Stimulated activated CD8-positive, alpha-beta memory T cell treated with anti-CD3 and anti-CD28 coated beads, Interleukin-4, amount 100 ng/mL, for 48 hours (primary cell): ENCODE data around the gene EPG5.
"Not testable (repeated sequence)": the region's sequence is repeated elsewhere in the genome, so short reads cannot be mapped to it uniquely, and the experiment has no call there.

Experiments used
- DNase-seq: peaks from one replicate; pipeline ENCODE4 v3.0.0-alpha.2; 2020

Gene EPG5

DNA sequence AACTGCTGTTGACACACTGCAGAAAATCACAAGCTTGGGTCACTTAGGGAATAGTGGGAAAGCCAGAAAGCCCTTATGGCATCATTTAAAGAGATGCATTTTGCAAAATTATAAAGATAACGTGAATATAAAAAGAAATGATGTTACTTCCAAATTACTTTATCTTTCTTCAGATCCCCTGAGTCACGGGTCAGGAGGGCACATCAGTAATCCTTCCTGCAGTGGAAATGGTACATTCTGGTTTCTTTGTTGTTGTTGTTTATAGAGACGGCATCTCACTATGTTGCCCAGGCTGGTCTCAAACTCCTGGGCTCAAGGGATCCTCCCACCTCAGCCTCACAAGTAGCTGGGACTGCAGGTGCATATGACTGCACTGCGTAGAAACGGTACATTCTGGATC, 9.8 kb upstream of the EPG5 start:
- no peak for DNase-seq

GRCh38 chr18:45976566-45976965, 9.4 kb upstream of the EPG5 start:
- no peak for DNase-seq

DNA sequence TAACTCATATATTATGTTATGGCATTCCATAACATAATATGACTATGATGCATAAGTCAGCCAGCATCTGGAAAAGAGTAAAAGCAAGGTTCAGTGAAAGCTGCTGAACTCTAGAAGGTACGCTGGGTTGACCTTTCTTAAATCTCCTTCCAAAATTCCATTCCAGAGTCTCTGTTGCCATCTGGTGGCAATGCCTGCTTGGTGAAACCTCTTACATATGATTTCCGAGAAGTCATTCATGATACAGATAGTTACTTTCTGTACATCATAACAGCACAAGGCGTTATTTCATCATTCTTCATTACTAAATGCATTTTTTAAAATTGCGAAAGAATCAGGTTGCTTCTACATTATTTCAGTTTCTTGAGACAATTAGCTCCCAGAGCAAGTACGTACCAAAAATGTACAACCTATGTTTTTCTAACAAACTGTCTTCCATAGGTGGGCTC, 7.0 kb upstream of the EPG5 start:
- DNase-seq = peak; percentile 74

DNA sequence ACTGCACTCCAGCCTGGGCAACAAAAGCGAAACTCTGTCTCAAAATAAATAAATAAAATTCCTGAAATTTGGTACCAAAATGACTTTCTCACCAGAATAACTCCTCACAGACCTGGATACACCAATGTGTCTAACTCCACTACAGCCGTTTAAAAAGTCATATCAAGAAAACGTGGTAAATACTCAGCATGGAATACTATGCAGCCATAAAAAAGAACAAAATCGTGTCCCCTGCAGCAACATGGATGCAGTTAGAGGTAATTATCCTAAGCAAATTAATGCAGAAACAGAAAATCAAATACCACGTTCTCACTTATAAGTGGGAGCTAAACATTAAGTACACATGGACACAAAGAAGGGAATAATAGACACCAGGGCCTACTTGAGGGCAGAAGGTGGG, 2.2 kb downstream of the EPG5 start:
- not testable (repeated sequence) for DNase-seq

DNA sequence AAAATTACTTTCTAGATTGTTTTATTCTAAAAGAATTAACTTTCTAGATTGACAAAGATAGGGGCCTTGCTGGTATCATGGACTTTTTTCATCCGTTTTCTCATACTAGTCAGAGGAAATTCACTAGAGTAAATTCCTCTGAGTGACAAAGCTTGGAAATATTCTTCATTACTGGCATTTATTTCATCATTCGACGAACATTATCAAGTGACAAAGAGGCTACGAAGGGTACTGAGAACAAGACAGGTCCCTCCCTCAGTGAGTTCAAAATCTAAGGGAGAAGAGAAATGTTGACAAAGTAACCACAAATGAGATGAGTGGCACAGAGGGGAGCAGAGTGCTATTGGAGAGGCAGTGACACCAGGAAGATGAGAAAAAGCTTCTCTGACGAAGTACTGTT, 4.3 kb downstream of the EPG5 start:
- no peak for DNase-seq

DNA sequence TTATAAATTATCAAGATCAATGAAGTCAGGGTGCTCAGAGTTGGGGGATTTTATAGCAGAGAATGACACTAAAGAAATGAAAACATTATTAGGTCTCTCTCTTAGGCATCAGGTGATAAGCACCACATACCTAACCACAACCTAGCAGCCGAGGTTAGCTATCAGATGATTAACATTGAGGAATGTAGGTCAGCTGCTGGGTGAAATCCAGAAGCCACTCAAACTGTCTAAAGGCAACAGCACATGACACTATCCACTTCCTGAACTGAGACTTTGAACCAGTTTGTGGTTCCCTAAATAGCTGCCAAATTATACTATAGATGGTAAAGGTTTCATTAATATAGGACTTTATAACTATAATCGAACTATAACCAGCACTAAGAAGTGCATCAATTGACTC, 4.7 kb downstream of the EPG5 start:
- no peak for DNase-seq

DNA sequence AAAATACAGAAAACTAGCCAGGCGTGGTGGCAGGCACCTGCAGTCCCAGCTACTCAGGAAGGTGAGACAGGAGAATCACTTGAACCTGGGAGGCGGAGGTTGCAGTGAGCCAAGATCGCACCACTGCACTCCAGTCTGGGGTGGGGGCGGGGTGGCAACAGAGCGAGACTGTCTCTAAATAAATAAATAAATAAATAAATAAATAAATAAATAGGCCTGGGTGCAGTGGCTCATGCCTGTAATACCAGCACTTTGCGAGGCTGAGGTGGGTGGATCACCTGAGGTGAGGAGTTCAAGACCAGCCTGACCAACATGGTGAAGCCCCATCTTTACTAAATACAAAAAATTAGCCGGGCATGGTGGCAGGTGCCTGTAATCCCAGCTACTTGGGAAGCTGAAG, 7.6 kb downstream of the EPG5 start:
- DNase-seq = not testable (repeated sequence)

DNA sequence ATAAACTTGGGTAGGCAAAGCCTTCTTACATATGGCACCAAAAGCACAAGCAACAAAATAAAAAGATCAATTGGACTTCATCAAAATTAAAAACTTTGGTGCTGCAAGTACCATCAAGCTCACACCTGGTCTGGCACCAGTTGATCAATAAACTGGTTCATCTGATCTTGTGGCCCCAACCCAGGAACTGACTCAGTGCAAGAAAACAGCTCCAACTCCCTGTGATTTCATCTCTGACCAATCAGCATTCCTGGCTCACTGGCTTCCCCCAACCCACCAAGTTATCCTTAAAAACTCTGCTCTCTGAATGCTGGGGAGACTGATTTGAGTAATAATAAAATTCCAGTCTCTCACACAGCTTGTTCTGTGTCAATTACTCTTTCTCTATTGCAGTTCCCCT, 8.4 kb downstream of the EPG5 start:
- no peak for DNase-seq

DNA sequence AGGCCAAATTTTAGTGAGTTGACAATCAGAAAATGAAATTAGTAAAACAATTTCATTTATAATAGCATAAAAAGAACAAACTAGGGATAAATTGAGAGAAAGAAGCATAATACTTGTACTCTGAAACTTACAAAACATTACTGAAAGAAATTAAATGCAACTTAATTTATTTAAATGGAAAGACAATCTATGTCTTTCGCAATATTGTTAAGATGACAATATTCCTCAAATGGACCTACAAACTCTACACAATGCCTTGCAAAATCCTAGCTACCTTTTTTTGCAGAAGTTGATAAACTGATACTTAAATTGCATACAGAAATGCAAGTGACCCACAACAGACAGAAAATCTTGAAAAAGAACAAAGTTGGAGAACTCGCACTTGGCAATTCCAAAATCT, 9.1 kb downstream of the EPG5 start:
- no peak for DNase-seq

DNA sequence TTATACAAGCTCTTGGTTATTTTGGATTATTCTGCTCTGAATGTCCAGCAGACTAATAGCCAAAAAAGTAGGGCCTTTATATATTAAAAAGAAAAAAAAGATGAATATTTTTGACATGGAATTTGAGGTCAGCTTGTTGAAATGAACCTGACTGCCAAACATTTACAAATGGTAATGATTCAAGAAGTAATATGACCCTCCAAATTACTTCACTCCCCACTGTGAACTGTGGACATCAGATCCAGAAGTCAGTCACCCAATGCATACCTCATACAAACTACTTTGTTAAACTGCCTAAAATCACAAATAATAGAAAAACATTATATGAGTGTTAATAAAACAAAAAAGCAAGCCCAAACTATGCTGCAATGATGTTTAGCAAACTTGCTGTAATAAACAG, 10.0 kb downstream of the EPG5 start:
- no peak for DNase-seq

- no peak for DNase-seq
Observed at GRCh38 chr18:45954070-45954934, 12.8 kb downstream of the EPG5 start.

- DNase-seq = no peak
Observed at GRCh38 chr18:45951016-45951714, 16.0 kb downstream of the EPG5 start.

DNA sequence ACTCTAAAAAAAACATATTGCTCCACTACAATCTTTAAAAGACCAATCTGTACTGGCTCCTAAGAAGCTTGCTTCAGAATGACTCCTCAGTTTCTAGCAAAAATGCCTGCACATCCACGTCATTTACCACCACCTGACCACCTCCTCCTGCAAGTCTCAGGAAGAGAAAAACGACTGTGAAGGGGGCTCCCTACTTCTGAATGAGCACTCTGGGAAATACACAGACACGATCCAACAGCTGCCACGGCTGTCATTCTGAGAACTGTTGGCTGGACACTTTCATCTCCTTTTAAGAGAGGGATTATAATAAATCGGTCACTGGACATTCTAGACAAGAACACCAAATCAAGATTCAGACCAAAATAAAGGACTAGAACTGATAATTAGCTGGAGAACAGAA, 21.5 kb downstream of the EPG5 start:
- no peak for DNase-seq

- no peak for DNase-seq
Observed at GRCh38 chr18:45940724-45941123, 26.4 kb downstream of the EPG5 start.

DNA sequence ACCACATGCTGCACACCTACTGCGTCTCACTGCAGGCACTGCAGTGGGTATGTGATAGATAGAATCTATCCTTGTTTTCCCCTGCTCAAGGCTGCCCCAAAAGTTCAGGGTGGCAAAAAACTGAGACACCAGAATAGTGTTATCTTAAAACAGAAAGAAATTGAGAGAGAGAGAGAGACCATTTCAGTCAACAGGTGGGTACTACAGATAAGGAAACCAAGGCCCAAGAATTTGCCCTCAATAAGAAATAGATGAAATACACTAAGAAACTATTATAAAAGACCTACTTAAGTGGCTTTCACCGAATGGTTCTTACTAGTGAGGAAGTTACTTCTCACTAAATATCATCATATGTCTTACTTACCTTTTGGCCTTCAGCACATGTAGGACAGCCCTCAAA, 27.9 kb downstream of the EPG5 start:
- no peak for DNase-seq

DNA sequence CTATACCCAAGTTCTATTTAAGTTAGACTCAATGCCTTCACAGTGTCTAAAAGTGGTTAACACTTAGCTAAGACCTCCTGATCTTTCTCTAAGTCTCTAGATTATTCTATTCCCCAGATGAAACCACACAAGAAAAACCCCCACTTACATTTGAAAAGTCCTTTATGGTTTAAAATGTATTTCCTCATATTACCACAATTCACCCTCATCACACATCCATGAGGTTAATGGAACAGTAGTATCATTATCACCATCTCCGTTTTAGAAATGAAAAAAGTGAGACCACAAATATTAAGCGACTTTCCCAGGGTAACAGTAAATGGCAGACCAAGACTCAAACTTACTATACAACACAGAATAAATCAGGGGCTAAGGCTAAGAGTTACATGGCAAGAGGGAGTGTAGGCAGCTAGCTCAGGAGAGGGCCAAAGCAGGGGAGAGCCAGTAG, 28.6 kb downstream of the EPG5 start:
- DNase-seq = no peak

GRCh38 chr18:45935591-45936335, 31.4 kb downstream of the EPG5 start:
- no peak for DNase-seq

DNA sequence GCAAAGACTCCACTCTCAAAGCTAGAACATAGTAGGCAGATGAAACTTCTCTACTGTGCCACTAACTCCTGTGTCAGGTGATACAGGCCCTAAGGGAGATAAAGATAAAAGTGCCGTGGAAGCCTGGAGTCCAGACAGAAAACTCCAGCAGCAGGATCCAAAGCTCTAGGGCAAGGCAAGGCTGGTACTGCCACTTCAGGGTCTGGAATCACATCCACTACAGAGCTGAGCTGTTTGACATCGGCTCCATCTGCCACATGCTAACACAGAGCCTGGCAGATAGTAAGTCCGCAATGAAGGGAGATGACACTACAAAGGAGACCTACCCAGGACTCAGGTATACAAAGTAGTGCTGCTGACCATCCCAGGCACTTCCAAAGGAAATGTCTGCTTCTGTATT, 34.4 kb downstream of the EPG5 start:
- DNase-seq = no peak

DNA sequence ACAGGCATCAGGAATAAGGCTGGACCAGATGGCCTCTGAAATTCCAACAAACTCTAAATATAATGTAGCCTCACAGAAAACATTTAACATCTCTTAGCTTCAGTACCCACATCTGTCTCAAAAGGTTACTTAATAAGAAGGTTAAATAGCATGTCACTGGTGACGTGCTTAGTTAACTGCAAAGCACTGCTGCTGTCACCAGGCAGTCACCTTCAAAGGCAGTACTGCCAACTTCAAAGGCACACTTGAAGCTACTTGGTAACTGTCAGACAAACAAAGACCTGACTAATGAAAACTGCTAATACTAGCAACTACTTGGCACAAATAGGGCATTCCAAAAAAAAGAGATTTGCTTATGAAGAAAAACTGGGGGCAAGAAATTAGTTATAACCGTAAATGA, 36.2 kb downstream of the EPG5 start:
- no peak for DNase-seq

GRCh38 chr18:45926691-45927090, 40.4 kb downstream of the EPG5 start:
- no peak for DNase-seq

- DNase-seq = no peak
Observed at GRCh38 chr18:45926085-45926484, 41.0 kb downstream of the EPG5 start.

- no peak for DNase-seq
Observed at GRCh38 chr18:45923138-45923537, 44.0 kb downstream of the EPG5 start.

GRCh38 chr18:45920367-45920766, 46.8 kb downstream of the EPG5 start:
- no peak for DNase-seq

GRCh38 chr18:45916302-45916701, 50.8 kb downstream of the EPG5 start:
- DNase-seq = no peak
